Embryonic facial prominence (tissue), 1 donor: ENCODE measurements around the gene CLSTN2.

Experiments
- DNase-seq: peaks from one replicate; pipeline ENCODE4 v3.0.0-alpha.2; 2016; ENCODE audit errors: extremely low spot score

Gene CLSTN2

DNA sequence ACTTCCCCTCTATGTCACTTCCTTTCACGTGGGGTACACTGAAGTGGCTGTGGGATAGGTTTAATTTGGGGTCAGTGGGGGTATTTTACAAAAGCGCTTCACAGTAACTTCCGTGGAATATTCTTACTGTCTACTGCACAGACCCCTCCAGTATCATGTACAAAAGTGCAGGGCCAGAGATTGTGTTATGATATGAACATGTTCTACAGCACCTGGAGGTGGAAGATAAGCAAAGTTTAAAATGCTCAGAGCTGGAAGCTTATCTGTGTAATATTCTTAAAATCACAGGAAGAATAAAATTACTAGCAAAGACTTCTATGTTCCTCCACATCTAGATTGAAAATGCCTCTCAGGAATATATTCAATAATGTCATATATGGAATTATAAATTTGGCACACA, 658.8 kb downstream of the CLSTN2 start:
- DNase-seq, result no peak

DNA sequence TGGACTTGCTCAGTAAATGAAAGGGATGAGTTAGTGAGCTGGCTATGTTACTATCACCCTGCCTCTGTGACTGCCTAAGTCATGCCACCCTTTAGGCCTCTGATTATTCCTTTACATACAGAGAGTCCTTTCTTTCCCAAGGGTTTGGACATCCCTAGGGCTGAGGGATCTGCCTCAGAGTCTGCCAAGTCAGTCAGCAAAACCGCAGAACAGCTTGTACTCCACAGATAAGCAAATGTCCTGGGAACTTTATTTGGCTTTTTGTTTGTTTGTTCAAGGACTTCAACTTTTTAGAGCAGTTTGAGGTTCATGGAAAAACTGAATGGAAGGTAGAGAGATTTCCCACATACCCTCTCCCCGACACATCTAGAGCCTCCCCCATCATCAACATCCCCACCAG, 660.3 kb downstream of the CLSTN2 start:
- no peak for DNase-seq

DNA sequence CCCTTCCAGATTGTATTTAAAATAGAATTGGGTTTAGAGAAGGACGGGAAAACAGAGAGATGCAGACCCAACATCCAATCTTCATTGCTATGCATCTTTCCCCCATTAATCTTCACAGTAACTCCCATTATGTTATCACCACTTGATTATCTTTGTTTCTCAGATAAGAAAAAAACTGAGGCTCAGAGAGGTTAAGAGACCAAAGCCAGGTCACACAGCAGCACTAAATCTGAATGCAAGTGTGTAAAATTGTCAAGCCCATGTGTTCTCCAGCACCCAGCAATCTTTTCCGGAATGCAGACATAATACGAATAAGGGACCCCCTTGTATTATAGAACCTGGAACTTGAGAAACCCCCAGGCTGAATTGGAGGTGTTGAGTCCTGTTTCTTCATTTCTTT, 662.4 kb downstream of the CLSTN2 start:
- DNase-seq, result no peak

DNA sequence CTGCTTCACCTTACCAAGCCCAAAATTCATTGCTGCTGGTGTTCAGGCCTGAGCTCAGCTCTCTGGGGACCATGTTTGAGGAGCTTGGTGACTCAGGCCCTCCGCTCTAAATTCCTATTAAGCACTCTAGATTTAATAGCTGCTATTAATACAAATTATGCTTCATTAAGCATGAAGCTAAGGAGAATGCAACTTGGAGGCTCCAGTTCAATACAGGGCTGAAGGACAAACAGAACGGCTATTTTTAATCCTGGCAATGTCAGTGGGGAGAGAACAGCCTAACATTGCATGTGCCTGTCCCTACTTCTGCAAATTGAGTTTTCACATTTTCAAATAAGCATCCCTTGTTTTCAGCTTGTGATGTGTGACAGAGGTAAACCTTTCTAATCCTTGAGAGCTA, 662.8 kb downstream of the CLSTN2 start:
- DNase-seq, result no peak

DNA sequence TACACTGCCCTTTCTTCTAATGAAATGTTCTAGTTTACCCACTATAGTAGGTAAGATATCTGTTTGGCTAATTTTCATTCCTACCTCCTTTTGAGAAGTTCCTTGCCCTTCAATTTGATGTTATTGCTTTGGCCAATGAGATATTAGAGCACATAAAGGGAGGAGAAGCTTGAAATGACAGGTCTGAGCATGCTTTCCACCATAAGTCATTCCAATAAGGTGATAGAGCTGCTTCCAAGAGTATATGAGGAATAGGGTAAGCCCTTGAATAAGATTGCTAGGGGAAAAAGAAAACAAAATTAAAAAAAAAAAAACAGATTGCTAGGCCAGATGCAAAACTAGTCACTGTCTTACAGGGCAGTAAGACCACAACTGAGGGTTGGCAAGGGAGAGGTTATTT, 664.0 kb downstream of the CLSTN2 start:
- no peak for DNase-seq

DNA sequence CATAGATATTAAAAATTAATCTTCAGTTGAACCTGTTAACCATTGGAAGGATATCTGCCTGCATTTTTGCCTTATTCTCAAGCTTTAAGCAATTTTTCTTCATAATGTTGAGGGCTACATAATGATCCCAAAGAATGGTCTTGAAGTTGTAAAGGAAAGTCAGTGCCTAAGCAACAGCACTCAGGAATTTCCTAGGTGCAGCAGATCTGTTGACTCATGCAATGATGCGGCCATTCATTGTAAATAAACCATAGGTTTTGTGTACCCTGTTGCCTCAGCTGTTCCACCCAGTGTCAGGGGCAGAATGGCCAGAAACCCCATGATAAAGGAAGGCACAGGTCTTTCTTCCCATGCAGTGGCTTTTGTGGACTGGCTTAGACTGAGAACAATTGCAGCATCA, 664.5 kb downstream of the CLSTN2 start:
- DNase-seq, result no peak

DNA sequence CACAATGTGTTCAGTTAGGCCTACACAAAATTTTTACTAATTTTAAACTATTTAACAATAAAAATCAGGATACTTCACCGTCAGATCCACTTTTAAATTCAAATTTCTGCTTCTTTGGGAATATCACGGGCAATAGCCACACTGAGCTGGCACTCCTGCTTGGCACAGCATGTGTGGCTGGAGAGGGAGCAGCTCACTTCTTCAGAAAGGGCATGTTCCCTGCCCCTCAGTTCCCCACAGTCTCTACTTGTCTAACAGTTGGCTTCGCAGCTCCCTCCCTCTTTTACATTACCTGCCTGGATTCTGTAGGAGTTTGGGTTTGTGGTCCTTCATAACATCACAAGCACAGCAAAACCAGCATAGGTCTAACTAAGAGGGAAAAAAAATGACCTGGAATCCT, 666.9 kb downstream of the CLSTN2 start:
- no peak for DNase-seq

DNA sequence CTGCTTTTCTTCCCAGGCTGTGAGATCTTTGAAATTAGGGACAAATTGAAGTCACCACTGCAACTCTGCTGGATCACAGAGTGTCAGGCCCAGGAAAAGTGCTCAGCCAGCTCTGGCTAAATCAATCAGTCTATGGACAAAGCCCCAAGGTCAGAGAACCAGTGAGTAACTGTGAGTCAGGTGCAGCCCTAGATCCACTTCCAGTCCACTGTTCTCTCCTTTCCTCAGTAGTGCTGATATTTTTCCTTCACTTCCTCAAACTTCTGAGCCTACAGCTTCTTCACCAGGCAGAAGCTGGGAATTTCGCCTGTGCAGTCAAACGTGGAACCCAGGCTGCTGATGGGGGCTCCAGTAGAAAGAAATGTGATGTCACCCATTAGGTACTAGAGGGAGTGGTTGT, 667.8 kb downstream of the CLSTN2 start:
- no peak for DNase-seq

DNA sequence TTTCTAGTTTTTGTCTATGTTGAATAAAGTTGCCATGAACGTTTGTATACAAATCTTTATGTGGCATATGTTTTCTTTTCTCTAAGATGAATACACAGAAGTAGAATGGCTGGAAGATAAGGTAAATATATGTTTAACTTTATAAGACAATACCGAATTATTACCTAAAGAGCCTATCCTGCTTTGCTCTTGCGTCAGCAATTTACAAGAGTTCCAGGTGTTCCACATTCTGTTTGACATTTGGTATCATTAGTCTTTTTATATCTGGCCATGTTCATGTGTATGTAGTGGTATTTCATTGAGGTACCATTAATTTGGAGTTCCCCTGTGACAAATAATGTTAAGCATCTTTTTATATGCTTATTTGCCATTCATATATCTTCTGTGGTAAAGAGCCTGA, 668.8 kb downstream of the CLSTN2 start:
- no peak for DNase-seq

DNA sequence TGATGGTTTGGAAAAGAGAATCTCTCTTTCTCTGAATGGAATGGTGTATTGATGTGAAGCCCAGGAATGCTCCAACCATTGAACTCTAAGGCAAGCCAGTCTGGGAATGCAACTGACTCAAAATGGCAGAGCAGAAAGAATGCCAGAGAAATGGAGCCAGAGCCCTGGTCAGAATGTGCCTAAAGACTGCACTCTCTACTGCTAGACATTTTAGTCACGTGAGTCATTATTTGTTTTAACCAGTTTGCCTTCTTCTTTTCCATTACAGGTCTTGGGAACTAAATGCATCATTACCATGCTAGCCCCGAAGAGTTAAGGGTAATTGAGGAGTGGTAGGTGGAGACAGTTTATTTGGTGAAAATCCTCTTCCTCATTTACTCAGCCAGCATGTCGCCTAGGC, 675.6 kb downstream of the CLSTN2 start:
- DNase-seq, result no peak

DNA sequence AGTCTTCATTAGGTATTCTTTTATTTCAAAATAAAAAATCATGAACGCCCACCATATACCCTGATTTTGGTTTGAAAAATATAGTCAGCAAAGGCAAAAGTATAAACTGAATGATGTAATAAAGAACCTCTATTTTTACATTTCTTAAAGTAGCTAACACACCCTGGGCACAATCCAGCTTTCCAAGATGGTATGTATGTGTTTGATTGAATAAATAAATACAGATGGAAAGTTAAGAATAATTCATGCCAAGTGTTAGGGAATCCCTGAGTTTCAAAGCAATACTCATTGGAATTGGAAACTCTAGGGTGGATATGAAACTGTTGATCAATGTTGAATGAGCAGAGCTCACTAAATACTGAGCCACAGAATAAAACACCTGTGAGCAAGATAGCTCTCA, 679.0 kb downstream of the CLSTN2 start:
- DNase-seq, result no peak

DNA sequence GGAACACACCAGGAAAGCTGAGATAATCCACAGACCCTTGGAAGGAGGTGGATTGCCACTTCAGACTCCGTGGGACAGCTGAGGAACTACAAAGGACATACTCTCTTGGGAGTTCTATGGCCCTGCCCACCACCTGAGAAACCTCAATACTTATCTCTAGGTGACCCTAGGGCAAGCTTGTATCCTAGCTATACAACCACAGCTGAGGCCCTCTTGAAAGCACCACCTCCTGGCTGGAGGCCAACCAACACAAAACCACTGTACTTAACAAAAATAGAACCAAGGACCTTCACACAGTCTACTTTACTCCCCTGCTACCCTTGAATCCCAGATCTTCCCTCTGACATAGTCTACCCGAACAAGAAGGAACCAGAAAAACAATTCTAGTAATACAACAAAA, 682.1 kb downstream of the CLSTN2 start:
- no peak for DNase-seq

DNA sequence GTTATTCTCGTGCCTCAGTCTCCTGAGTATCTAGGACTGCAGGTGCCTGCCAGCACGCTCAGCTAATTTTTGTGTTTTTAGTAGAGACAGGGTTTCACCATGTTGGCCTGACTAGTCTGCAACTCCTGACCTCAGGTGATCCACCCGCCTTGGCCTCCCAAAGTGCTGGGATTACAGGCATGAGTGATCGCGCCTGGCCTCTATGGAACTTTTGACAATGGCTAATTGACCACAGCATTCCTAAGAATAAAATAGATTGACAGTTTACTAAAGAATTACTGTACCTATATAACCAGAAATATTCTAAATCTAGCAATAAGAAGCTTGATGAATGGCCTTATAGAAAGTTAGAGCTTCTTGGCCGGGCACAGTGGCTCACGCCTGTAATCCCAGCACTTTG, 691.9 kb downstream of the CLSTN2 start:
- no peak for DNase-seq
